C4-2B (cell line): ENCODE measurements around the gene BHLHE23.

Experiments used
- ZFX ChIP-seq: fragments of 450-650 bp; IDR thresholded peaks from 2 replicates; pipeline ENCODE4 v1.6.1; 2017
- TF ChIP-seq, protein P1 (sequence below): fragments of 450-650 bp; conservative IDR thresholded peaks from 2 replicates; pipeline ENCODE4 v1.5.1; 2017; ENCODE audit warnings: mild to moderate bottlenecking

DNA sequence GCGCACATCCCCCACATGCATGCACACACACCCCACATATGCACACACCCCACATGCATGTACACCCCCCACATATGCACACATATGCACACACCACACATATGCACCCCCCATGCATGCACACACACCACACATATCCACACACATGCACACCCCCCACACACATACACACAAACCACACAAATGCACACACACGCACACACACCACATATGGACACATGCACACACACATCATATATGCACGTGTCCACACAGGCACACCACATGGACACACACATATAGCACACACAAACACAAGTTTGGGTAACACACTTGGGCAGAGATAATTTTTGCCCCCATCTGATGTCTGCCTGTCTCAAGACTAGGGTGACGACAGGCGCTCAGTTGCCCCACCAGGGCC is 8.3 kb downstream of the BHLHE23 start:
- TF ChIP-seq, protein P1, sequence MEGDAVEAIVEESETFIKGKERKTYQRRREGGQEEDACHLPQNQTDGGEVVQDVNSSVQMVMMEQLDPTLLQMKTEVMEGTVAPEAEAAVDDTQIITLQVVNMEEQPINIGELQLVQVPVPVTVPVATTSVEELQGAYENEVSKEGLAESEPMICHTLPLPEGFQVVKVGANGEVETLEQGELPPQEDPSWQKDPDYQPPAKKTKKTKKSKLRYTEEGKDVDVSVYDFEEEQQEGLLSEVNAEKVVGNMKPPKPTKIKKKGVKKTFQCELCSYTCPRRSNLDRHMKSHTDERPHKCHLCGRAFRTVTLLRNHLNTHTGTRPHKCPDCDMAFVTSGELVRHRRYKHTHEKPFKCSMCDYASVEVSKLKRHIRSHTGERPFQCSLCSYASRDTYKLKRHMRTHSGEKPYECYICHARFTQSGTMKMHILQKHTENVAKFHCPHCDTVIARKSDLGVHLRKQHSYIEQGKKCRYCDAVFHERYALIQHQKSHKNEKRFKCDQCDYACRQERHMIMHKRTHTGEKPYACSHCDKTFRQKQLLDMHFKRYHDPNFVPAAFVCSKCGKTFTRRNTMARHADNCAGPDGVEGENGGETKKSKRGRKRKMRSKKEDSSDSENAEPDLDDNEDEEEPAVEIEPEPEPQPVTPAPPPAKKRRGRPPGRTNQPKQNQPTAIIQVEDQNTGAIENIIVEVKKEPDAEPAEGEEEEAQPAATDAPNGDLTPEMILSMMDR = no peak
- no peak for TF ChIP-seq ZFX
